Measurements from ENCODE around the gene C11orf54.
A peak's percentile ranks its signal among the peaks of the same experiment; 100 is the strongest.
"Not testable (repeated sequence)": the region's sequence is repeated elsewhere in the genome, so short reads cannot be mapped to it uniquely, and the experiment has no call there.

Gene C11orf54

GRCh38 chr11:93772123-93772522, 30.7 kb downstream of the C11orf54 start:
- DNase-seq, result no peak

- no peak for DNase-seq
Measured at GRCh38 chr11:93773045-93773477, 31.6 kb downstream of the C11orf54 start.

- no peak for DNase-seq
Measured at GRCh38 chr11:93773601-93774200, 32.2 kb downstream of the C11orf54 start.

GRCh38 chr11:93774560-93774959, 33.1 kb downstream of the C11orf54 start:
- DNase-seq, result not testable (repeated sequence)

- no peak for DNase-seq
Measured at GRCh38 chr11:93775289-93775688, 33.8 kb downstream of the C11orf54 start.

- no peak for DNase-seq
Measured at GRCh38 chr11:93783362-93783761, 41.9 kb downstream of the C11orf54 start.

- no peak for DNase-seq
Measured at GRCh38 chr11:93783765-93784144, 42.3 kb downstream of the C11orf54 start.

- peak; percentile 85 for DNase-seq
Measured at GRCh38 chr11:93784145-93784934, 42.9 kb downstream of the C11orf54 start, which contains the start of gene MED17. TSS of gene MED17 (plus strand) at chr11:93784282. CDS start at chr11:93784514, 232 bp downstream.

GRCh38 chr11:93784935-93785360, 43.5 kb downstream of the C11orf54 start:
- DNase-seq, result no peak

GRCh38 chr11:93791493-93791892, 50.0 kb downstream of the C11orf54 start:
- no peak for DNase-seq

- no peak for DNase-seq
Measured at GRCh38 chr11:93796441-93797231, 55.2 kb downstream of the C11orf54 start.

GRCh38 chr11:93801366-93801765, 59.9 kb downstream of the C11orf54 start:
- DNase-seq, result no peak

- DNase-seq, result no peak
Measured at GRCh38 chr11:93804879-93805278, 63.4 kb downstream of the C11orf54 start.

- DNase-seq, result no peak
Measured at GRCh38 chr11:93807980-93808379, 66.5 kb downstream of the C11orf54 start.

- DNase-seq, result no peak
Measured at GRCh38 chr11:93813974-93814373, 72.5 kb downstream of the C11orf54 start.

Measured in activated T-cell treated with anti-CD3 and anti-CD28 coated beads, Interleukin-2, amount 50 U/mL, for 1 hour (primary cell).